ENCODE measurements around the gene TMEM74B. TPM values are rescaled to one million over a fixed set of nuclear protein-coding genes. Genes with fewer than 3 reads are reported as not detected.

TMEM74B gene
- total RNA-seq, 3 donors from 2014 or later, result 0.38 to 2.6 (median 2.1) TPM

DNA sequence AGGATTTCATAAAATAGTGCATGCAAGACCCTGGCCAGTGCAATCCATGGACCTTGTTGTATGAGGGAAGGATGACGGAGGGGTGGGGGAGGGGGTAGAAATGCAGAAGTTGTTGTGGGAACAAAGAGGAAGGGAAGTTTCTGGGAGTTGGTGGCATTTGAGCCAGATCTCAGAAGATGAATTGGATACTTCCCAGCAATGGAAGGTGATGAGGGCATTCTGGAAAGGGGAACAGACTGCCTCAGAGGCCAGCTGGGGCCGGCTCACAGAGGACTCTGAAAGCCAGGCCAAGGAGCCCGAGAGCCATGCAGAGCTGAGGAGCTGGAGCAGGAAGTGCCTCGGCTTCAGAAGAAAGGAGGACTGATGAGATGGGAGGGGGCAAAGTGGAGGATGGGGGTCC lies 2.7 kb downstream of the TMEM74B start:
- Histone ChIP-seq H3K9me3 (no peaks in the 10 kb centered on the region), H3K36me3 (ENCODE audit: low read depth) (no peaks in the 10 kb centered on the region), H3K4me3 (no peak overlapping the region), H3K4me1 (ENCODE audit: low read depth) (peaks cover 7% of the 10 kb centered on the region)
- DNase-seq (no peak), ATAC-seq (no peak)
- intact Hi-C loops (cut with DNase I, micrococcal nuclease), result no loop called here
- TF ChIP-seq, protein P1, sequence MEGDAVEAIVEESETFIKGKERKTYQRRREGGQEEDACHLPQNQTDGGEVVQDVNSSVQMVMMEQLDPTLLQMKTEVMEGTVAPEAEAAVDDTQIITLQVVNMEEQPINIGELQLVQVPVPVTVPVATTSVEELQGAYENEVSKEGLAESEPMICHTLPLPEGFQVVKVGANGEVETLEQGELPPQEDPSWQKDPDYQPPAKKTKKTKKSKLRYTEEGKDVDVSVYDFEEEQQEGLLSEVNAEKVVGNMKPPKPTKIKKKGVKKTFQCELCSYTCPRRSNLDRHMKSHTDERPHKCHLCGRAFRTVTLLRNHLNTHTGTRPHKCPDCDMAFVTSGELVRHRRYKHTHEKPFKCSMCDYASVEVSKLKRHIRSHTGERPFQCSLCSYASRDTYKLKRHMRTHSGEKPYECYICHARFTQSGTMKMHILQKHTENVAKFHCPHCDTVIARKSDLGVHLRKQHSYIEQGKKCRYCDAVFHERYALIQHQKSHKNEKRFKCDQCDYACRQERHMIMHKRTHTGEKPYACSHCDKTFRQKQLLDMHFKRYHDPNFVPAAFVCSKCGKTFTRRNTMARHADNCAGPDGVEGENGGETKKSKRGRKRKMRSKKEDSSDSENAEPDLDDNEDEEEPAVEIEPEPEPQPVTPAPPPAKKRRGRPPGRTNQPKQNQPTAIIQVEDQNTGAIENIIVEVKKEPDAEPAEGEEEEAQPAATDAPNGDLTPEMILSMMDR (IDR thresholded peaks at IDR 0.05), result no peak

DNA sequence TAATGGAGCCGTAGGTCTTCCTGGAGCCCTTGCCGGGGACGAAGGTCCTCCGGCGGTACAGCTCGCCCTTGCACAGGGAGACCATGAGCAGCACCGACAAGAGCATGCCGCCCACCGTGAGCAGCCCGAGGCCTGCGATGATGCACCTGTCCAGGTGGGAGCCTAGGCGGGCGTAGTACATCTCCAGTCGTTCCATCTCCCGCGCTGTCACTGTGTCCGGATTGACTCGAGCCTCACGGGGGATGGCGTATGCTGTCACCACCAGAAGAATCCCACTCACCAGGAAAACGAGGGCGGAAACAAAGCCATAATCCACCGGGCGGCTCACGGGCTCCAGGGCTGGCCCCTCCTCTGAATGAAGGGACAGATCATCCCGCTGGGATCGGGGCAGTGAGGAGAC lies 3.8 kb downstream of the TMEM74B start:
- Histone ChIP-seq H3K36me3 (ENCODE audit: low read depth) (no peaks in the 10 kb centered on the region), H3K4me3 (no peak overlapping the region), H3K4me1 (ENCODE audit: low read depth) (peaks cover 7% of the 10 kb centered on the region), H3K9me3 (no peaks in the 10 kb centered on the region)
- DNase-seq, result no peak
- TF ChIP-seq, protein P1 (IDR thresholded peaks at IDR 0.05), result no peak
- intact Hi-C loops (cut with DNase I, micrococcal nuclease), result no loop called here
- no peak for ATAC-seq

DNA sequence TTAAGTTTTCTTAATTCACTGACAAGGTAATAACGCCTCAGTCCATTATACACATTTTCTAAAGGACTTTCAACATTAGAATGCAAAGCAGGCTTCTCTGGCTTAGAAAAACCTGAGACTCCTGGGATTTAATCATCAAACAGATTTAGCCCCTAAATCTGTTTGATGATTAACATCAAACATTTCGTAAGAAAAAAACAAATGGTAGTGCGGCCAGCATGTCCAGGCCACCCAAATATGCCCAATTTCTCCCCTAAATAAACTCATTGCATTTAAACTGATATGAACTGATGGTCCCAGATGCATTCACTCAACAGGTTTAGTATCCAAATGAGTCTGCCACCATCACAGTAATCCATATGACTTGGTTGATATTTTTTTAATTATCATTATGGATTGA lies 6.2 kb downstream of the TMEM74B start:
- no peak overlapping the region for H3K4me3 ChIP-seq
- intact Hi-C loops (cut with DNase I, micrococcal nuclease), result no loop called here
- no peaks in the 10 kb centered on the region for H3K9me3 ChIP-seq
- TF ChIP-seq, protein P1 (IDR thresholded peaks at IDR 0.05), result no peak
- ATAC-seq, result no peak
- DNase-seq, result no peak
- no peaks in the 10 kb centered on the region for H3K36me3 ChIP-seq (ENCODE audit: low read depth)
- no peaks in the 10 kb centered on the region for H3K4me1 ChIP-seq (ENCODE audit: low read depth)

DNA sequence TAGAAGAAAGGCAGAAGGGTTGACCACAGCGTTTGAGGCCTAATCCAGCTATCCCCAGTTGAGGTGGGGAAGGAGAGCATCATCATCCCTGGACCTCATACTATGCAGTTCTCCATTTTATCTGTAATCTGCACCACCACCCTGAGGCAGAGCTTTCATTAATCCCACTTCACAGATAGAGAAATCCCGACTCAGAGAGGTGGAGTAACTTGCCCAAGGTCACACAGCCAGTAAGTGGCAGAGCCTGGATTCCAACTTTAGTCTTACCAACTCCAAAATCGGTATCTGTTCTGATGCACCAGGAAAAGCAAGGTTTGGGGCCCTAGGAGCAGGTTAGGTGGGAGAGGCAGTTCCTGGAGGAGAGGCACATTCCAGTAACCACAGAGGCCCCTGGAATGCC lies 6.7 kb downstream of the TMEM74B start:
- TF ChIP-seq, protein P1 (IDR thresholded peaks at IDR 0.05), result no peak
- no peaks in the 10 kb centered on the region for H3K9me3 ChIP-seq
- H3K4me1 ChIP-seq (ENCODE audit: low read depth), result no peaks in the 10 kb centered on the region
- DNase-seq (no peak), ATAC-seq (no peak)
- no peak overlapping the region for H3K4me3 ChIP-seq
- intact Hi-C loops (cut with DNase I, micrococcal nuclease), result no loop called here
- H3K36me3 ChIP-seq (ENCODE audit: low read depth), result no peaks in the 10 kb centered on the region

DNA sequence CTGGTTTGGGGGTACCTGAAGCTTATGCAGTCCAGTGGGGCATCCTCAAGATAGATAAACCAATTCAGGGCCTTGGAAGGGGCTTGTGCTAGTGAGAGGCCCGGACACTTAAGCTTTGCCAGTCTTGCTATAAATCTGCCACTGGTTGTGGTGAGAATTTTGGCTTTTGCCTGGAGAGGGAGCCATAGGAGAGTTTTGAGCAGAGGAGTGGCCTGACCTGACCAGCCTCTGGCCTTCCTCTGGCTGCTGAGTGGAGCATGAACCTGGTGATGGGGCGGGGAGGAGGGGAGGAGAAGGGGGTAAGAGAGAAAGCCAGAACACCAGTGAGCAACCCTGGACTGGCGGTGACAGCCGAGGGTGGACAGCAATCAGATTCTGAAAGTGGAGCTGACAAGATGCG lies 7.1 kb downstream of the TMEM74B start:
- H3K36me3 ChIP-seq (ENCODE audit: low read depth), result no peaks in the 10 kb centered on the region
- H3K4me1 ChIP-seq (ENCODE audit: low read depth), result no peaks in the 10 kb centered on the region
- ATAC-seq (peak; percentile 28), DNase-seq (no peak)
- H3K9me3 ChIP-seq, result no peaks in the 10 kb centered on the region
- no peak overlapping the region for H3K4me3 ChIP-seq
- TF ChIP-seq, protein P1 (IDR thresholded peaks at IDR 0.05), result no peak
- intact Hi-C loops (cut with DNase I, micrococcal nuclease), result no loop called here

DNA sequence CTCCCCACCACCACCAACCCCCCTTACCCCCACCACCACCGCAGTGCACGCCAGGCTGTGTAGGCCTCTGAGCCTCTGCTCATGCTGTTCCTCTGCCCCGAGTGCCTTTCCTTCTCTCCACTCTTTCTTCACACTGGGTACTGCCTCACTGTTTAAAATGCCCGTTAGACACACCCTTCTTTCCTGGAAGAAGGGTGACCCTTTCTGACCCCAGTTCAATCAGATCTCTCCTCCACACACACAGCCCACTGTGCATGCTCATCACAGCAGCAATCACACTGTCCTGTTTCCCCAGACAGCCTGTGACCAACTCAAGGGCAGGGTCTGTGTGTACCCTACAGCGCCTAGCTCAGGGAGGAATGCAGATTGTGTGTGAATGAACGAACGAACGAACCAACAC lies 10.0 kb downstream of the TMEM74B start:
- H3K9me3 ChIP-seq, result no peaks in the 10 kb centered on the region
- ATAC-seq (no peak), DNase-seq (no peak)
- H3K36me3 ChIP-seq (ENCODE audit: low read depth), result no peaks in the 10 kb centered on the region
- TF ChIP-seq, protein P1 (IDR thresholded peaks at IDR 0.05), result no peak
- no peaks in the 10 kb centered on the region for H3K4me1 ChIP-seq (ENCODE audit: low read depth)
- H3K4me3 ChIP-seq, result no peak overlapping the region
- intact Hi-C loops (cut with DNase I, micrococcal nuclease), result no loop called here
